Smooth muscle cell of trachea (primary cell): ENCODE measurements around the gene RGS5. TPM values are rescaled to one million over a fixed set of nuclear protein-coding genes. Genes with fewer than 3 reads are reported as not detected.

Experiments used
- total RNA-seq: library from RNA; depleted of rRNA; stranded (reverse); fragments of >200 nt; gene quantifications from 2 replicates; pipeline ENCODE4 v1.2.1, GENCODE V29; 2014

The RGS5 gene, protein sequence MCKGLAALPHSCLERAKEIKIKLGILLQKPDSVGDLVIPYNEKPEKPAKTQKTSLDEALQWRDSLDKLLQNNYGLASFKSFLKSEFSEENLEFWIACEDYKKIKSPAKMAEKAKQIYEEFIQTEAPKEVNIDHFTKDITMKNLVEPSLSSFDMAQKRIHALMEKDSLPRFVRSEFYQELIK
- total RNA-seq, result 1.6 and 4.5 TPM in 2 replicates

DNA sequence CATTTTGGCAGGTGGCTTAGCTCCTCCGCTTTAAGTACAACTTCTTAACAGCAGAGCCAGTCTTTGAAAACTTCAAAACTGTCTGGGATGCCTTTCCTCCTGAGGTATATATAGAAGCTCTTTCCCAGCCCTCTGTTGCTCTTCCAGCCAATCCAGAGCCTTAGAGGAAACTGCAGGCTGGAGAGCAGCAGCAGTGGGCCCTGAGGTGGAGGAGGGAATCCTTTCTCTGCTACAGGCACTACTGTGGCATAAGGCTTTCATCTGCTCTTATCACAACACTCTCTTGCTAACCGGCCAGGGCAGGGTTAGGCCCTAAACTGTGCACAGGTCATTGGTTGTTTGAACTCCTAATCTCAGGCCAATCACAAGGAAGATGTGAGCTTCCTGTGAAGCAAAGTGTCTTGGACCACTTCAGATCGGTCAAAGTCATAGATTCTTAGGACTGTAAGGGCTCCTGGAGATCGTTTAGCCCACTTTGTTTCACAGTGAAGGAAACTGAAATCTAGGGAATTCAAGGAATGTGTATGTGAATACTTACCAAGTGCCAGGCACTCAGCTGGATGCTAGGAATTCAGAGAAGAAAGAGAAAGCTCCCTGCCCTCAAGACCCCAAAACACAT lies at the start of gene RGS5:
Gene RGS5 (minus strand): TSS at position 84 of the 619 bp plus-strand sequence. CDS start 81 bp downstream, at position 3.

Other genes with a start within 250 kb of the RGS5 start
- 26.3 and 110 TPM in 2 replicates for gene RGS4, start 133.6 kb downstream of the RGS5 start, total RNA-seq
- gene NUF2, start 119.0 kb upstream of the RGS5 start, total RNA-seq, result 3.5 and 29.7 TPM in 2 replicates